RCC 7860 (cell line): Measurements from ENCODE around the gene FIGN.
A peak's percentile ranks its signal among the peaks of the same experiment; 100 is the strongest.

Experiments
- DNase-seq: peaks from one replicate; pipeline ENCODE4 v3.0.0-alpha.2; 2015; ENCODE audit warnings: low spot score
- FAIRE-seq: peaks from 2 replicates; lab custom pipeline; 2012; peaks lifted over from hg19 to GRCh38; lab: Jason Lieb, UNC

FIGN gene

GRCh38 chr2:163626208-163626607 is 109.6 kb downstream of the FIGN start:
- FAIRE-seq = no peak
- no peak for DNase-seq

- DNase-seq (no peak), FAIRE-seq (no peak)
These were observed 110.2 kb downstream of the FIGN start for GRCh38 chr2:163625632-163626031.

GRCh38 chr2:163621445-163622004 is 114.3 kb downstream of the FIGN start:
- FAIRE-seq (no peak), DNase-seq (no peak)

GRCh38 chr2:163617517-163617916 is 118.3 kb downstream of the FIGN start:
- no peak for FAIRE-seq
- no peak for DNase-seq

- DNase-seq (no peak), FAIRE-seq (no peak)
These were observed 122.5 kb downstream of the FIGN start for GRCh38 chr2:163613266-163613731.

GRCh38 chr2:163612332-163612731 is 123.5 kb downstream of the FIGN start:
- DNase-seq (no peak), FAIRE-seq (no peak)

GRCh38 chr2:163611557-163611906 is 124.3 kb downstream of the FIGN start:
- FAIRE-seq = no peak
- no peak for DNase-seq

GRCh38 chr2:163610817-163611556 is 124.8 kb downstream of the FIGN start:
- DNase-seq (no peak), FAIRE-seq (no peak)

- DNase-seq (no peak), FAIRE-seq (no peak)
These were observed 128.2 kb downstream of the FIGN start for GRCh38 chr2:163607630-163608029.

- FAIRE-seq (no peak), DNase-seq (no peak)
These were observed 128.9 kb downstream of the FIGN start for GRCh38 chr2:163606878-163607277.

- DNase-seq = no peak
- no peak for FAIRE-seq
These were observed 130.0 kb downstream of the FIGN start for GRCh38 chr2:163605779-163606178.

GRCh38 chr2:163604941-163605555 is 130.8 kb downstream of the FIGN start:
- FAIRE-seq (peak; percentile 75), DNase-seq (peak; percentile 69)

GRCh38 chr2:163602196-163602595 is 133.6 kb downstream of the FIGN start:
- FAIRE-seq (no peak), DNase-seq (no peak)

- FAIRE-seq (peak; percentile 80), DNase-seq (peak; percentile 74)
These were observed 134.4 kb downstream of the FIGN start for GRCh38 chr2:163601377-163601776.

- FAIRE-seq (no peak), DNase-seq (no peak)
These were observed 135.0 kb downstream of the FIGN start for GRCh38 chr2:163600801-163601200.

GRCh38 chr2:163595028-163595427 is 140.8 kb downstream of the FIGN start:
- DNase-seq (no peak), FAIRE-seq (no peak)

GRCh38 chr2:163594497-163594896 is 141.3 kb downstream of the FIGN start:
- FAIRE-seq (no peak), DNase-seq (no peak)

- FAIRE-seq (no peak), DNase-seq (no peak)
These were observed 141.8 kb downstream of the FIGN start for GRCh38 chr2:163593982-163594381.

GRCh38 chr2:163592954-163593622 is 142.7 kb downstream of the FIGN start:
- FAIRE-seq (no peak), DNase-seq (no peak)

- no peak for DNase-seq
- no peak for FAIRE-seq
These were observed 144.3 kb downstream of the FIGN start for GRCh38 chr2:163591461-163591860.

GRCh38 chr2:163580757-163581156 is 155.1 kb downstream of the FIGN start:
- no peak for FAIRE-seq

GRCh38 chr2:163574309-163574708 is 161.5 kb downstream of the FIGN start:
- DNase-seq (no peak), FAIRE-seq (no peak)

More at GRCh38 chr2:163580757-163581156, 155.1 kb downstream of the FIGN start:
- no peak for DNase-seq
